Suprapubic skin (tissue), 4 donors: ENCODE measurements around the gene PRMT7. TPM values are rescaled to one million over a fixed set of nuclear protein-coding genes. Genes with fewer than 3 reads are reported as not detected.
A peak's percentile ranks its signal among the peaks of the same experiment; 100 is the strongest.

Experiments used
- DNase-seq, 2 donors: peaks; one replicate each; pipeline ENCODE4 v3.0.0-alpha.2; 2019; ENCODE audit warnings: low spot score in 2 of 2
- H3K27ac ChIP-seq: fragments of 200-600 bp; sonication (generic); one replicate; pipeline ENCODE4 v1.5.1; 2019
- H3K27me3 ChIP-seq: fragments of 200-600 bp; sonication (generic); one replicate; pipeline ENCODE4 v1.5.1; 2019
- H3K36me3 ChIP-seq: fragments of 200-600 bp; sonication (generic); one replicate; pipeline ENCODE4 v1.5.1; 2019
- H3K4me1 ChIP-seq: fragments of 200-600 bp; sonication (generic); one replicate; pipeline ENCODE4 v1.5.1; 2019
- H3K4me3 ChIP-seq: fragments of 200-600 bp; sonication (generic); one replicate; pipeline ENCODE4 v1.5.1; 2019; ENCODE audit warnings: mild to moderate bottlenecking
- H3K9me3 ChIP-seq: fragments of 200-600 bp; sonication (generic); one replicate; pipeline ENCODE4 v1.5.1; 2019
- EP300 ChIP-seq: sonication (generic); formaldehyde crosslinking; IDR thresholded peaks from one replicate; pipeline ENCODE4 v1.6.1; 2017; ENCODE audit warnings: antibody characterized with exemption
- POLR2A ChIP-seq, 2 donors: fragments of 450-650 bp; IDR thresholded peaks; one replicate each; pipeline ENCODE4 v1.6.1; 2017; ENCODE audit warnings: antibody characterized with exemption in 2 of 2, mild to moderate bottlenecking in 2 of 2, moderate library complexity in 2 of 2
- POLR2AphosphoS5 ChIP-seq, 3 donors: sonication (generic); formaldehyde crosslinking; IDR thresholded peaks; one replicate each; pipeline ENCODE4 v1.6.1; 2017; ENCODE audit warnings: antibody characterized with exemption in 3 of 3
- WGBS: methylation state at CpG from one replicate; pipeline ENCODE4 v1.1.5; 2018; 5-methylcytosine and 5-hydroxymethylcytosine counted together
- total RNA-seq, 4 donors: library from RNA; depleted of rRNA; stranded (reverse); fragments of >200 nt; gene quantifications; one replicate each; pipeline ENCODE4 v1.1.0, GENCODE V29; 2016
- TF ChIP-seq, protein P1 (sequence below), 2 donors: fragments of 200-600 bp in 1 of 2; fragments of 450-650 bp in 1 of 2; sonication (generic) in 1 of 2; IDR thresholded peaks; one replicate each; pipeline ENCODE4 v1.5.1; 2016 to 2019; ENCODE audit warnings: antibody characterized with exemption in 2 of 2, mild to moderate bottlenecking in 1 of 2, moderate library complexity in 1 of 2

PRMT7 gene
- total RNA-seq, 4 donors from 2014 or later, result 38.8 to 101 (median 69.9) TPM

- H3K36me3 ChIP-seq, result peaks cover 3% of the 10 kb centered on the region
- H3K9me3 ChIP-seq, result no peaks in the 10 kb centered on the region
- H3K4me3 ChIP-seq, result no peak overlapping the region
- H3K27me3 ChIP-seq, result no peaks in the 10 kb centered on the region
- no peak for DNase-seq
- no peak for TF ChIP-seq POLR2A (IDR thresholded peaks at IDR 0.05)
- no peak for TF ChIP-seq EP300
- TF ChIP-seq, protein P1, sequence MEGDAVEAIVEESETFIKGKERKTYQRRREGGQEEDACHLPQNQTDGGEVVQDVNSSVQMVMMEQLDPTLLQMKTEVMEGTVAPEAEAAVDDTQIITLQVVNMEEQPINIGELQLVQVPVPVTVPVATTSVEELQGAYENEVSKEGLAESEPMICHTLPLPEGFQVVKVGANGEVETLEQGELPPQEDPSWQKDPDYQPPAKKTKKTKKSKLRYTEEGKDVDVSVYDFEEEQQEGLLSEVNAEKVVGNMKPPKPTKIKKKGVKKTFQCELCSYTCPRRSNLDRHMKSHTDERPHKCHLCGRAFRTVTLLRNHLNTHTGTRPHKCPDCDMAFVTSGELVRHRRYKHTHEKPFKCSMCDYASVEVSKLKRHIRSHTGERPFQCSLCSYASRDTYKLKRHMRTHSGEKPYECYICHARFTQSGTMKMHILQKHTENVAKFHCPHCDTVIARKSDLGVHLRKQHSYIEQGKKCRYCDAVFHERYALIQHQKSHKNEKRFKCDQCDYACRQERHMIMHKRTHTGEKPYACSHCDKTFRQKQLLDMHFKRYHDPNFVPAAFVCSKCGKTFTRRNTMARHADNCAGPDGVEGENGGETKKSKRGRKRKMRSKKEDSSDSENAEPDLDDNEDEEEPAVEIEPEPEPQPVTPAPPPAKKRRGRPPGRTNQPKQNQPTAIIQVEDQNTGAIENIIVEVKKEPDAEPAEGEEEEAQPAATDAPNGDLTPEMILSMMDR (IDR thresholded peaks at IDR 0.05), result no peak
- no peak for TF ChIP-seq POLR2AphosphoS5 (IDR thresholded peaks at IDR 0.05)
- 84% methylated on average over 4 of the region's 4 CpGs for WGBS
- peaks cover 59% of the 10 kb centered on the region for H3K4me1 ChIP-seq
- H3K27ac ChIP-seq, result peak overlapping the region; percentile 75
Observed at GRCh38 chr16:68281368-68282063, 29.3 kb upstream of the PRMT7 start.

DNA sequence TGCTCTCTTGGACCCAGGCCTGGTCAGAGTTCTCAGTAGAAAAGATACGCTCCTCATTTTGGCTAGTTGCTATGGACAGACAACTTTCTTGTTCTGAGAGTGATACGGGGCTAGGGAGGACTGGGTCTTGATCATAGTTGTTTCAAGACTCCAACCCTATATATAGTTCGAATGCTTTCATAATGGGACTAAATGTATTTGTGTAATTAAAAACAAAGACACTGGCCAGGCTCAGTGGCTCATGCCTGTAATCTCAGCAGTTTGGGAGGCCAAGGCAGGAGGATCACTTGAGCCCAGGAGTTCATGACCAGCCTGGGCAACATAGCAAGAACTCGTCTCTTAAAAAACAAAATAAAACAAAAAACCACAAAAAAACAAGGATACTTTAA is 28.8 kb upstream of the PRMT7 start:
- whole genome bisulfite sequencing, result 98% methylated on average over 4 of the region's 4 CpGs
- Histone ChIP-seq H3K36me3 (peaks cover 4% of the 10 kb centered on the region), H3K4me1 (peaks cover 59% of the 10 kb centered on the region), H3K27me3 (no peaks in the 10 kb centered on the region), H3K27ac (peak overlapping the region; percentile 75), H3K9me3 (no peaks in the 10 kb centered on the region), H3K4me3 (no peak overlapping the region)
- no peak for DNase-seq
- TF ChIP-seq, protein P1 (IDR thresholded peaks at IDR 0.05), result no peak
- TF ChIP-seq EP300, result no peak

DNA sequence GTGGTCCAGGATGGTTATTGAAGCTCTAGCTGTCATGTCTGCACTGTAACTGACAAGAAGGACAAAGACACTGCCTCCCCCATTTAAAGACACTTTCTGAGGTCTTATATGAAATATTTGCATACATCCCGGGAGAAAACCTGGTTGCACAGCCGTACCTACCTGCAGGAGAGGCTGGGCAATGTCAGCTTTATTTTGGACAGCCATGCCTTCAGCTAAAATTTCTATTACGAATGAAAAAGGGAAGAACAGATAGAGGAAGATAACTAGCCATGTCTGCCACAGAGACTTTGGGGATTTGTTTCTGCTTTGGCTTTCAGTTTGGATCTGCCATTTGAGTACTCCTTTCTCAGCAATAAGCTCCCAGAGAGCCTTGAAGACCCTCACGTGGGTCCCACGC is 27.5 kb upstream of the PRMT7 start:
- no peak for DNase-seq
- WGBS, result 57% methylated on average over 5 of the region's 5 CpGs
- H3K4me1 ChIP-seq, result peaks cover 70% of the 10 kb centered on the region
- TF ChIP-seq POLR2A (IDR thresholded peaks at IDR 0.05) (no peak), EP300 (no peak), POLR2AphosphoS5 (IDR thresholded peaks at IDR 0.05) (no peak)
- TF ChIP-seq, protein P1 (IDR thresholded peaks at IDR 0.05), result no peak
- peaks cover 13% of the 10 kb centered on the region for H3K36me3 ChIP-seq
- H3K9me3 ChIP-seq, result no peaks in the 10 kb centered on the region
- H3K27me3 ChIP-seq, result no peaks in the 10 kb centered on the region
- H3K4me3 ChIP-seq, result no peak overlapping the region
- H3K27ac ChIP-seq, result peak overlapping the region; percentile 75

DNA sequence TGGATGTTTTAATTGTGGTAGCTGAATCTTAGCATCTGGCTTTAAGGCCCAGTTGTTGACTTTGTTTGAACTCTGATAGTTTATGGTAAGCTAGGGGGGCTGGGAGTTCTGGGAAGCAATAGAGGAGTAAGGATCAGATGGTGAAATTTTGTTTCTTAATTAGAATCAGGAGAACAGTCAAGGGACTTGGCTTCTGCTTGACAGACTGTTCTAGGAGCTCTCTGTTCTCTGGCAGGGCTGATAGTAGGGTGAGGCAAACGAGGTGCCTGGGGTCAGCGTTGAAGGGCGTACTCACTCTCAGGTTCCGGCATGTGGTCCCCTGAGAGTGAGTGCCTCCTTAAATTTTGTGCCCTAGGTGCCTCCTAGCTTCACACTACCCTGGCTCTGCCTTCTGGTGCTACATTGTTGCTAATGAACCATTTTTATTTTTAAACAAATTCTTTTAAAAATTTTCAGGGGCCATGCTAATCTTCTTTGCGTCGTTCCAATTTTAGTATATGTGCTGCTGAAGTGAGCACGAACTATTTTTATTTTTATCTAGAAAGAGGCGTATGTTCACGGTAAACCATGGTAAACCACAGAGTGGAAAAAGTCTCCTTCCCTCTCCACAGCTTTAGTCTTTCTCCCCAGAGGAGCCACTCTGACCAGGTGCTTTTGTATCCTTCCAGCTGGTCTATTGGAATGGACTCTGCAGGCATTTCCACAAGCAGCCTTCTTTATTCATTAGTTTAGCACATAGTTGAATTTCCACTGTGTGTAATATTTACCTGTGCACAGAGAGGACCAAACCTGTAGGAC is 26.8 kb upstream of the PRMT7 start:
- Histone ChIP-seq H3K4me3 (no peak overlapping the region), H3K27me3 (no peaks in the 10 kb centered on the region), H3K9me3 (no peaks in the 10 kb centered on the region), H3K4me1 (peaks cover 76% of the 10 kb centered on the region), H3K36me3 (peaks cover 13% of the 10 kb centered on the region), H3K27ac (peak overlapping the region; percentile 75)
- 62% methylated on average over 9 of the region's 9 CpGs for WGBS
- TF ChIP-seq POLR2A (IDR thresholded peaks at IDR 0.05) (no peak), EP300 (no peak), POLR2AphosphoS5 (IDR thresholded peaks at IDR 0.05) (peak in 1 of 3 donors; percentile 43)
- TF ChIP-seq, protein P1 (IDR thresholded peaks at IDR 0.05), result no peak
- DNase-seq, result peak in 1 of 2 donors; percentile 78

GRCh38 chr16:68284847-68285246 is 26.0 kb upstream of the PRMT7 start:
- Histone ChIP-seq H3K4me1 (peaks cover 85% of the 10 kb centered on the region), H3K4me3 (no peak overlapping the region), H3K27me3 (no peaks in the 10 kb centered on the region), H3K9me3 (no peaks in the 10 kb centered on the region), H3K36me3 (peaks cover 13% of the 10 kb centered on the region), H3K27ac (peak overlapping the region; percentile 71)
- WGBS, result 70% methylated on average over 5 of the region's 5 CpGs
- TF ChIP-seq, protein P1 (IDR thresholded peaks at IDR 0.05), result no peak
- TF ChIP-seq POLR2AphosphoS5 (IDR thresholded peaks at IDR 0.05), result no peak
- DNase-seq, result no peak
